IMR-90 (cell line): Measurements from ENCODE around the gene KCNMB1. TPM values are rescaled to one million over a fixed set of nuclear protein-coding genes. Genes with fewer than 3 reads are reported as not detected.

Experiments used
- ATAC-seq: fragments of 200-7000 bp; cut with Tn5 transposase; 2 replicates; pipeline ENCODE4 v1.9.1; 2020; ENCODE audit warnings: low read depth, mild to moderate bottlenecking, moderate library complexity
- BruUV-seq: library from RNA; stranded (reverse); fragments of 400-500 nt; replicated peaks from 2 replicates; lab custom pipeline; 2021; lab: Mats Ljungman, UMichigan
- CTCF ChIA-PET: fragments of 300-600 bp; formaldehyde crosslinking; extraction: SDS; loops from one replicate; lab custom pipeline; 2021; ENCODE audit warnings: antibody characterized with exemption; lab: Yijun Ruan, JAX
- POLR2A ChIA-PET: fragments of 300-600 bp; sonication (Branson Sonifier 250); formaldehyde crosslinking; loops from one replicate; lab custom pipeline; 2022; ENCODE audit warnings: antibody characterized with exemption; ENCODE audit not compliant: unreplicated experiment; lab: Charles Lee
- DNase-seq: peaks from one replicate; pipeline ENCODE4 v3.0.0; 2013
- H2AFZ ChIP-seq: replicated peaks from 2 replicates; pipeline ENCODE3; 2013; ENCODE audit warnings: low read length, mild to moderate bottlenecking; ENCODE audit not compliant: poor library complexity
- H2AK5ac ChIP-seq: 2 replicates; pipeline ENCODE4 v1.6.1; 2013; ENCODE audit warnings: low read depth, low read length, inconsistent platforms
- H2AK9ac ChIP-seq: replicated peaks from 2 replicates; pipeline ENCODE3; 2013; ENCODE audit warnings: mild to moderate bottlenecking, low read depth, low read length, moderate library complexity; ENCODE audit not compliant: poor library complexity
- H2BK120ac ChIP-seq: 2 replicates; pipeline ENCODE4 v1.6.1; 2013; ENCODE audit warnings: low read depth, low read length, inconsistent platforms
- H2BK15ac ChIP-seq: 3 replicates; pipeline ENCODE4 v1.6.1; 2013; ENCODE audit warnings: low read depth, low read length, inconsistent platforms
- H2BK20ac ChIP-seq: 2 replicates; pipeline ENCODE4 v1.6.1; 2013; ENCODE audit warnings: low read depth, mild to moderate bottlenecking, inconsistent platforms, low read length, moderate library complexity
- H2BK5ac ChIP-seq: 2 replicates; pipeline ENCODE4 v1.6.1; 2013; ENCODE audit warnings: mild to moderate bottlenecking, low read depth, low read length, inconsistent platforms; ENCODE audit not compliant: poor library complexity, severe bottlenecking
- H3K14ac ChIP-seq: replicated peaks from 2 replicates; pipeline ENCODE4 v1.6.1; 2013; ENCODE audit warnings: low read depth, low read length, inconsistent platforms
- H3K18ac ChIP-seq: 2 replicates; pipeline ENCODE4 v1.6.1; 2013; ENCODE audit warnings: low read depth, low read length, control low read depth
- H3K23ac ChIP-seq: 2 replicates; pipeline ENCODE4 v1.6.1; 2013; ENCODE audit warnings: low read depth, low read length, inconsistent platforms
- H3K27ac ChIP-seq: 2 replicates; pipeline ENCODE4 v1.5.1; 2013; ENCODE audit warnings: mild to moderate bottlenecking, control low read depth, low read length; ENCODE audit not compliant: insufficient read depth
- H3K27me3 ChIP-seq: 2 replicates; pipeline ENCODE4 v1.6.1; 2013; ENCODE audit warnings: low read length; ENCODE audit not compliant: control insufficient read depth, insufficient read depth
- H3K36me3 ChIP-seq: 2 replicates; pipeline ENCODE4 v1.6.1; 2013; ENCODE audit warnings: low read length, mixed read lengths; ENCODE audit not compliant: control insufficient read depth, insufficient read depth
- H3K4ac ChIP-seq: 2 replicates; pipeline ENCODE4 v1.6.1; 2013; ENCODE audit warnings: low read depth, low read length, inconsistent platforms
- H3K4me1 ChIP-seq: 2 replicates; pipeline ENCODE4 v1.6.1; 2013; ENCODE audit warnings: low read length, mixed read lengths; ENCODE audit not compliant: control insufficient read depth, insufficient read depth
- H3K4me2 ChIP-seq: 2 replicates; pipeline ENCODE4 v1.6.1; 2013; ENCODE audit warnings: low read depth, mild to moderate bottlenecking, control low read depth, low read length, moderate library complexity
- H3K4me3 ChIP-seq: 2 replicates; pipeline ENCODE4 v1.5.1; 2013; ENCODE audit warnings: low read depth, mild to moderate bottlenecking, control low read depth, low read length, moderate library complexity; ENCODE audit not compliant: insufficient read depth
- H3K56ac ChIP-seq: 2 replicates; pipeline ENCODE4 v1.6.1; 2013; ENCODE audit warnings: low read length, inconsistent platforms; ENCODE audit not compliant: insufficient read depth; ENCODE audit errors: extremely low read depth
- H3K79me1 ChIP-seq, 2 experiments: 2 replicates each; pipeline ENCODE4 v1.6.1; 2013; ENCODE audit warnings: low read length in 2 of 2, inconsistent platforms in 1 of 2, low read depth in 1 of 2
- H3K9ac ChIP-seq: 2 replicates; pipeline ENCODE4 v1.6.1; 2013; ENCODE audit warnings: low read depth, low read length, control low read depth
- H3K9me1 ChIP-seq: 2 replicates; pipeline ENCODE4 v1.6.1; 2013; ENCODE audit warnings: low read length, inconsistent platforms; ENCODE audit not compliant: insufficient read depth
- H3K9me3 ChIP-seq: 2 replicates; pipeline ENCODE4 v1.6.1; 2013; ENCODE audit warnings: low read length; ENCODE audit not compliant: control insufficient read depth, insufficient read depth
- H4K20me1 ChIP-seq: 2 replicates; pipeline ENCODE4 v1.6.1; 2013; ENCODE audit warnings: low read length, inconsistent platforms; ENCODE audit not compliant: insufficient read depth
- H4K5ac ChIP-seq: 2 replicates; pipeline ENCODE4 v1.6.1; 2013; ENCODE audit warnings: mild to moderate bottlenecking, low read depth, low read length, control low read depth
- H4K8ac ChIP-seq, 2 experiments: 2 replicates each; pipeline ENCODE4 v1.6.1; 2013; ENCODE audit warnings: low read depth in 2 of 2, low read length in 2 of 2, control low read depth in 1 of 2, inconsistent platforms in 1 of 2
- H4K91ac ChIP-seq: 2 replicates; pipeline ENCODE4 v1.6.1; 2013; ENCODE audit warnings: low read depth, low read length, inconsistent platforms; ENCODE audit not compliant: insufficient read depth
- CEBPB ChIP-seq: IDR thresholded peaks from 2 replicates; pipeline ENCODE4 v1.6.1; 2012; ENCODE audit warnings: low read depth, low read length, improper control_type of control experiment
- CHD1 ChIP-seq: IDR thresholded peaks from 2 replicates; pipeline ENCODE4 v1.6.1; 2012; ENCODE audit warnings: low read depth, low read length, improper control_type of control experiment
- MAFK ChIP-seq: IDR thresholded peaks from 2 replicates; pipeline ENCODE4 v1.6.1; 2012; ENCODE audit warnings: low read depth, low read length, improper control_type of control experiment
- POLR2A ChIP-seq: IDR thresholded peaks from 2 replicates; pipeline ENCODE4 v1.6.1; 2012; ENCODE audit warnings: mild to moderate bottlenecking, low read depth, low read length
- RFX5 ChIP-seq: IDR thresholded peaks from 2 replicates; pipeline ENCODE4 v1.8.0; 2012; ENCODE audit warnings: low read depth, mild to moderate bottlenecking, low read length, moderate library complexity
- WGBS, 2 experiments: methylation state at CpG; one replicate each; pipeline versions ENCODE4 v1.1.5 to v1.1.7; 2013; ENCODE audit warnings: missing lambda C conversion rate in 2 of 2; ENCODE audit not compliant: insufficient read length in 1 of 2; ENCODE audit errors: extremely low coverage in 2 of 2; 5-methylcytosine and 5-hydroxymethylcytosine counted together
- dilution Hi-C: fragments of 300-500 bp; cut with HindIII; formaldehyde crosslinking; loops from one replicate; pipeline ENCODE4 v1.14.3; 2018; ENCODE audit warnings: low sequenced_read_pairs; ENCODE audit not compliant: unreplicated experiment
- in situ Hi-C: fragments of 300-500 bp; cut with MboI; formaldehyde crosslinking; loops from 3 replicates; pipeline ENCODE4 v1.14.3; 2019; ENCODE audit warnings: low sequenced_read_pairs, inconsistent platforms, mixed read lengths
- intact Hi-C: fragments of 100-400 bp; cut with micrococcal nuclease; formaldehyde crosslinking; loops from 2 replicates; pipeline ENCODE4 v1.10.0; 2022
- polyA plus RNA-seq, 3 experiments: library from polyadenylated mRNA; depleted of rRNA; stranded (reverse); fragments of >200 nt; gene quantifications; 2 replicates each; pipeline ENCODE4 v1.2.3, GENCODE V29; 2012; ENCODE audit warnings: low replicate concordance in 1 of 3
- total RNA-seq: library from RNA; depleted of rRNA; stranded (reverse); fragments of >200 nt; gene quantifications from 2 replicates; pipeline ENCODE4 v1.2.3, GENCODE V29; 2012; rRNA removed

KCNMB1 gene
- total and polyA plus RNA-seq, 2 of the 4 experiments (the other 2 are of a cell fraction) = not detected

DNA sequence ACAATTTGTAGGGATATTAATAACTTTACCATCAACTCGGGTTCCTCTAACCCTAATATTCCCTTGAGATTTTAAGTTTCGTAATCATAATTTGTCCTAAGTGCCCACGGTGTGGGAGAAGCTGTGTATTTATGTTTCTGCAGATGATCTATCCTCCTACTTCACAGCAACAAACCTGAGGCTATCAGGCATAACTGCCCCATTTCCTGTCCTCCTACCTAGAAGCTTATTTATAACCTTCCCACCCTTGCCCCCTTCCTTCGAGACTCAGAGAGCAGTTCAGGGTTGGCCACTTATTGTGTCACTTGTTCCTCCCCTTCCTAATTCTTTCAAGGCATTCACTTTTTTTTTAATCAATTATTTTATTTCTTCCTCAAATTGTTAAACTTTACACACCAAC is 62.0 kb downstream of the KCNMB1 start:
- Histone ChIP-seq H3K79me1 (no peaks in the 10 kb centered on the region), H4K8ac (no peak overlapping the region), H3K9me1 (no peaks in the 10 kb centered on the region), H3K18ac (no peak overlapping the region), H2BK5ac (no peak overlapping the region), H3K27me3 (no peaks in the 10 kb centered on the region), H3K4me3 (no peak overlapping the region), H2AK9ac (no peak overlapping the region), H4K91ac (no peak overlapping the region), H2BK120ac (no peak overlapping the region), H2BK15ac (no peak overlapping the region), H3K4ac (no peak overlapping the region), H2AK5ac (no peak overlapping the region), H2AFZ (no peak overlapping the region), H3K4me2 (no peak overlapping the region), H3K27ac (no peak overlapping the region), H3K56ac (no peak overlapping the region), H3K9me3 (no peaks in the 10 kb centered on the region), H2BK20ac (no peak overlapping the region), H3K23ac (no peak overlapping the region), H3K4me1 (no peaks in the 10 kb centered on the region), H3K14ac (no peak overlapping the region), H3K9ac (no peak overlapping the region), H3K36me3 (no peaks in the 10 kb centered on the region), H4K20me1 (no peaks in the 10 kb centered on the region), H4K5ac (no peak overlapping the region)
- CTCF ChIA-PET = no interaction called here
- intact Hi-C loops (no loop called here), dilution Hi-C loops (no loop called here), in situ Hi-C loops (no loop called here)
- DNase-seq (no peak), ATAC-seq (no peak)
- POLR2A ChIA-PET = no interaction called here
- TF ChIP-seq RFX5 = no peak
- no peak for TF ChIP-seq POLR2A
- TF ChIP-seq CEBPB = no peak
- TF ChIP-seq MAFK = no peak
- no peak for TF ChIP-seq CHD1
- 38% methylated on average over 1 of the region's 4 CpGs; no CpG with 5 or more reads in 1 of the 2 experiments for whole genome bisulfite sequencing, 2 experiments
- no TSS peak for BruUV-seq

Other genes with a start within 250 kb of the KCNMB1 start
- gene C5orf58, start 156.4 kb downstream of the KCNMB1 start, total RNA-seq = not detected in 2 replicates
- not detected in 2 replicates for gene C5orf58, start 156.4 kb downstream of the KCNMB1 start, polyA plus RNA-seq (2012; rRNA removed)
- not detected in 2 replicates for gene LCP2, start 91.6 kb downstream of the KCNMB1 start, total RNA-seq
- not detected in 2 replicates for gene LCP2, start 91.6 kb downstream of the KCNMB1 start, polyA plus RNA-seq (2012; rRNA removed)
- gene KCNIP1, start 114.7 kb upstream of the KCNMB1 start, total RNA-seq = not detected in 2 replicates
- gene KCNIP1, start 114.7 kb upstream of the KCNMB1 start, polyA plus RNA-seq (2012; rRNA removed) = not detected in 2 replicates